HG02763 (cell line): ENCODE measurements around the gene GPNMB.

Source experiments
- ATAC-seq: cut with Tn5 transposase; IDR thresholded peaks from one replicate; pipeline ENCODE4 v1.9.1; 2021; ENCODE audit warnings: mild to moderate bottlenecking, moderate library complexity; ENCODE audit not compliant: unreplicated experiment

Gene GPNMB

GRCh38 chr7:23268746-23269145 is 22.2 kb downstream of the GPNMB start:
- ATAC-seq, result no peak

GRCh38 chr7:23272275-23272674 is 25.7 kb downstream of the GPNMB start:
- ATAC-seq, result no peak

- ATAC-seq, result peak; percentile 97
These were observed 26.6 kb downstream of the GPNMB start for GRCh38 chr7:23273141-23273599.

- no peak for ATAC-seq
These were observed 29.3 kb downstream of the GPNMB start for GRCh38 chr7:23275912-23276311.

- no peak for ATAC-seq
These were observed 29.8 kb downstream of the GPNMB start for GRCh38 chr7:23276376-23276775.

- ATAC-seq, result no peak
These were observed 30.4 kb downstream of the GPNMB start for GRCh38 chr7:23276947-23277346.

GRCh38 chr7:23277359-23277989 is 30.9 kb downstream of the GPNMB start:
- no peak for ATAC-seq

- ATAC-seq, result no peak
These were observed 33.4 kb downstream of the GPNMB start for GRCh38 chr7:23279819-23280525.

GRCh38 chr7:23283086-23283485 is 36.5 kb downstream of the GPNMB start:
- ATAC-seq, result no peak

GRCh38 chr7:23284871-23285270 is 38.3 kb downstream of the GPNMB start:
- no peak for ATAC-seq

GRCh38 chr7:23285657-23286646 is 39.4 kb downstream of the GPNMB start:
- no peak for ATAC-seq

- no peak for ATAC-seq
These were observed 41.0 kb downstream of the GPNMB start for GRCh38 chr7:23287612-23288011.

- no peak for ATAC-seq
These were observed 44.4 kb downstream of the GPNMB start for GRCh38 chr7:23290993-23291392.

- no peak for ATAC-seq
These were observed 45.5 kb downstream of the GPNMB start for GRCh38 chr7:23291957-23292560.

- no peak for ATAC-seq
These were observed 46.0 kb downstream of the GPNMB start for GRCh38 chr7:23292623-23293022.

GRCh38 chr7:23293500-23294073 is 47.0 kb downstream of the GPNMB start:
- no peak for ATAC-seq

- ATAC-seq, result no peak
These were observed 48.2 kb downstream of the GPNMB start for GRCh38 chr7:23294549-23295400.

GRCh38 chr7:23295401-23295697 is 48.8 kb downstream of the GPNMB start:
- ATAC-seq, result no peak

- no peak for ATAC-seq
These were observed 51.7 kb downstream of the GPNMB start for GRCh38 chr7:23298141-23298881.
